Endothelial cell of umbilical vein (primary cell): ENCODE data around the gene CRLF1. TPM values are rescaled to one million over a fixed set of nuclear protein-coding genes. Genes with fewer than 3 reads are reported as not detected.

Experiments used
- BruUV-seq: library from RNA; stranded (reverse); fragments of 400-500 nt; replicated peaks from 2 replicates; lab custom pipeline; 2021; lab: Mats Ljungman, UMichigan
- CTCF ChIA-PET: fragments of 300-600, 350-600 bp; sonication (Branson Sonifier 250); formaldehyde crosslinking; loops from one replicate; lab custom pipeline; 2021; ENCODE audit warnings: antibody characterized with exemption, inconsistent platforms; lab: Charles Lee
- POLR2A ChIA-PET: fragments of 300-600, 350-600 bp; sonication (Branson Sonifier 250); formaldehyde crosslinking; loops from one replicate; lab custom pipeline; 2021; ENCODE audit warnings: antibody characterized with exemption, inconsistent platforms; lab: Charles Lee
- DNase-seq: peaks from one replicate; pipeline ENCODE4 v3.0.0-alpha.2; 2011; ENCODE audit warnings: low read depth, low spot score
- FAIRE-seq: peaks from 2 replicates; lab custom pipeline; 2011; peaks lifted over from hg19 to GRCh38; lab: Jason Lieb, UNC
- H2AFZ ChIP-seq: 2 replicates; pipeline ENCODE4 v1.6.0; 2012; ENCODE audit warnings: low read depth, low read length, control low read depth, inconsistent platforms
- H3K27ac ChIP-seq: 2 replicates; pipeline ENCODE4 v1.5.1; 2011; ENCODE audit warnings: low read depth, mild to moderate bottlenecking, control low read depth, low read length, moderate library complexity; ENCODE audit not compliant: insufficient read depth
- H3K27me3 ChIP-seq, 2 experiments: 2 replicates each; pipeline versions ENCODE4 v1.6.0 to v1.6.1; 2011; ENCODE audit warnings: low read length in 2 of 2, mixed read lengths in 1 of 2; ENCODE audit not compliant: control insufficient read depth in 2 of 2, insufficient read depth in 2 of 2
- H3K36me3 ChIP-seq, 2 experiments: 2 replicates in 1 of 2; 3 replicates in 1 of 2; pipeline ENCODE4 v1.5.1; 2011; ENCODE audit warnings: low read length in 2 of 2, mild to moderate bottlenecking in 1 of 2, moderate library complexity in 1 of 2; ENCODE audit not compliant: control insufficient read depth in 2 of 2, insufficient read depth in 2 of 2; ENCODE audit errors: extremely low read depth in 1 of 2
- H3K4me1 ChIP-seq: 3 replicates; pipeline ENCODE4 v1.5.1; 2011; ENCODE audit warnings: mild to moderate bottlenecking, low read length; ENCODE audit not compliant: control insufficient read depth, insufficient read depth; ENCODE audit errors: extremely low read depth
- H3K4me2 ChIP-seq: 2 replicates; pipeline ENCODE4 v1.6.1; 2011; ENCODE audit warnings: low read length, control low read depth, mixed read lengths; ENCODE audit not compliant: insufficient read depth
- H3K4me3 ChIP-seq, 3 experiments: fragments of 200-600 bp in 1 of 3; sonication (generic), shearing (Covaris generic) in 1 of 3; replicated peaks in 1 of 3; 2 replicates each; pipeline ENCODE4 v1.5.1; 2011 to 2016; ENCODE audit warnings: control low read depth in 3 of 3, low read length in 3 of 3, mild to moderate bottlenecking in 2 of 3, inconsistent platforms in 1 of 3, low read depth in 1 of 3, moderate library complexity in 1 of 3; ENCODE audit not compliant: insufficient read depth in 1 of 3
- H3K79me2 ChIP-seq: 2 replicates; pipeline ENCODE4 v1.6.0; 2012; ENCODE audit warnings: low read length, inconsistent platforms; ENCODE audit not compliant: control insufficient read depth, insufficient read depth
- H3K9ac ChIP-seq: replicated peaks from 2 replicates; pipeline ENCODE3; 2011; ENCODE audit warnings: low read length, control low read depth; ENCODE audit not compliant: insufficient read depth; ENCODE audit errors: extremely low read depth
- H3K9me1 ChIP-seq: replicated peaks from 3 replicates; pipeline ENCODE4 v1.6.0; 2011; ENCODE audit warnings: mild to moderate bottlenecking, low read length; ENCODE audit not compliant: control insufficient read depth, insufficient read depth; ENCODE audit errors: extremely low read depth
- H3K9me3 ChIP-seq: replicated peaks from 2 replicates; pipeline ENCODE4 v1.5.1; 2012; ENCODE audit warnings: low read length, inconsistent platforms; ENCODE audit not compliant: control insufficient read depth, insufficient read depth
- H4K20me1 ChIP-seq: replicated peaks from 2 replicates; pipeline ENCODE3; 2011; ENCODE audit warnings: mild to moderate bottlenecking, low read length; ENCODE audit not compliant: control insufficient read depth, insufficient read depth; ENCODE audit errors: extremely low read depth
- CTCF ChIP-seq, 2 donors: IDR thresholded peaks; 1 replicate in 1 of 2; 2 replicates in 1 of 2; pipeline ENCODE4 v1.5.1; 2011; ENCODE audit warnings: low read length in 2 of 2, mild to moderate bottlenecking in 2 of 2, moderate library complexity in 2 of 2, control low read depth in 1 of 2, inconsistent platforms in 1 of 2, low read depth in 1 of 2; ENCODE audit not compliant: insufficient read depth in 1 of 2; ENCODE audit errors: extremely low read depth in 1 of 2
- FOS ChIP-seq: IDR thresholded peaks from 2 replicates; pipeline ENCODE4 v1.6.1; 2011; ENCODE audit warnings: mild to moderate bottlenecking, low read length, moderate library complexity, borderline replicate concordance; ENCODE audit not compliant: insufficient read depth
- GATA2 ChIP-seq: IDR thresholded peaks from 2 replicates; pipeline ENCODE4 v1.7.0; 2011; ENCODE audit warnings: low read depth, mild to moderate bottlenecking, moderate library complexity, mixed read lengths, low read length; ENCODE audit not compliant: insufficient read length, insufficient read depth
- JUN ChIP-seq: IDR thresholded peaks from 2 replicates; pipeline ENCODE4 v1.6.1; 2011; ENCODE audit warnings: borderline replicate concordance, low read depth; ENCODE audit not compliant: insufficient read length, insufficient read depth
- MAX ChIP-seq: IDR thresholded peaks from 2 replicates; pipeline ENCODE4 v1.6.1; 2011; ENCODE audit not compliant: insufficient read depth, insufficient read length
- POLR2A ChIP-seq: IDR thresholded peaks from 2 replicates; pipeline ENCODE4 v1.6.1; 2012; ENCODE audit warnings: low read depth, mild to moderate bottlenecking, control low read depth, low read length
- POLR2AphosphoS5 ChIP-seq: IDR thresholded peaks from 2 replicates; pipeline ENCODE4 v1.6.1; 2012; ENCODE audit warnings: low read depth, mild to moderate bottlenecking, control low read depth, low read length, moderate library complexity; ENCODE audit not compliant: insufficient read depth
- dilution Hi-C: fragments of 300-500 bp; cut with MboI; formaldehyde crosslinking; loops from one replicate; pipeline ENCODE4 v1.15.0; 2019; ENCODE audit warnings: low sequenced_read_pairs; ENCODE audit not compliant: extremely low pct_ligation_motif_present
- intact Hi-C: fragments of 100-400 bp; cut with micrococcal nuclease; formaldehyde crosslinking; loops from one replicate; pipeline ENCODE4 v1.10.0; 2022
- polyA plus RNA-seq, 4 experiments: library from polyadenylated mRNA; depleted of rRNA in 3 of 4; stranded (reverse) in 3 of 4; unstranded in 1 of 4; fragments of >200 nt; gene quantifications; 2 replicates each; pipeline versions ENCODE4 v1.2.1 to v1.2.3, GENCODE V29; 2011 to 2012; ENCODE audit warnings: missing spikeins in 1 of 4
- total RNA-seq: library from RNA; stranded (reverse); gene quantifications from 2 replicates; pipeline ENCODE4 v1.2.3, GENCODE V29; 2021

CRLF1 gene
- total and polyA plus RNA-seq, 2 donors (not counting 3 experiments of a cell fraction or from before 2014, with no cell fraction given) = 0.18 TPM; not detected in 1

- Histone ChIP-seq H3K27ac (no peak overlapping the region), H3K79me2 (no peaks in the 10 kb centered on the region), H3K9me1 (no peaks in the 10 kb centered on the region), H3K4me3 (no peak overlapping the region), H3K9me3 (no peaks in the 10 kb centered on the region), H3K4me1 (peaks cover 26% of the 10 kb centered on the region), H4K20me1 (no peaks in the 10 kb centered on the region), H3K4me2 (no peak overlapping the region), H3K36me3 (no peaks in the 10 kb centered on the region), H2AFZ (no peak overlapping the region), H3K9ac (no peak overlapping the region), H3K27me3 (no peaks in the 10 kb centered on the region)
- ChIA-PET POLR2A (no interaction called here), CTCF (no interaction called here)
- BruUV-seq = no TSS peak
- intact Hi-C loops (no loop called here), dilution Hi-C loops (no loop called here)
- DNase-seq (no peak), FAIRE-seq (no peak)
- TF ChIP-seq POLR2A (no peak), CTCF (IDR thresholded peaks at IDR 0.05; ENCODE audit: extremely low read depth in 1 of 2, insufficient read depth in 1 of 2, low read depth in 1 of 2, low read length in 2 of 2) (no peak), JUN (no peak), FOS (no peak), GATA2 (no peak), POLR2AphosphoS5 (no peak), MAX (no peak)
These were observed 47.3 kb upstream of the CRLF1 start for GRCh38 chr19:18653853-18654252.
